Stimulated activated CD4-positive, alpha-beta T cell treated with anti-CD3 and anti-CD28 coated beads, Interleukin-4, amount 100 ng/mL, for 1 hour (primary cell): ENCODE results near the gene USP31.

Experiments
- DNase-seq: peaks from one replicate; pipeline ENCODE4 v3.0.0-alpha.2; 2020

Gene USP31

DNA sequence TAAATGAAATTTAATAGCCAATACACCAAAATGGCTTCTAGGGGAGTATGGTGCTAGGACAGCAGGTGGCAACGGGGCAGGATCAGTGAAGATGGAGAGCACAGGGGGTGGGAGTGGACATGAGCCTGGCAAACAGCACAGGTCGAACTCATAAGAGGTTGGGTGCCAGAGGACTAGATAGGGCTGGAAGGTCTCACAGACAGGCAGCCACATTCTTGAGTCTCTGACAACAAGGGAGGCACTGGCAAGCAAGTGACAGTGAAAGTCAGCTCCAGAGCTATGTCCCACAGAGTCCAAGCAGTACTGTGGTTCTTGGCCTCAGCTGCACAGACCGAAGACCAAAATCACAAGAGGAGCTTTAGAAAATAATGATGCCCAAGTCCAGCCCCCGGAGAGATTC, 61.2 kb downstream of the USP31 start:
- DNase-seq: no peak

DNA sequence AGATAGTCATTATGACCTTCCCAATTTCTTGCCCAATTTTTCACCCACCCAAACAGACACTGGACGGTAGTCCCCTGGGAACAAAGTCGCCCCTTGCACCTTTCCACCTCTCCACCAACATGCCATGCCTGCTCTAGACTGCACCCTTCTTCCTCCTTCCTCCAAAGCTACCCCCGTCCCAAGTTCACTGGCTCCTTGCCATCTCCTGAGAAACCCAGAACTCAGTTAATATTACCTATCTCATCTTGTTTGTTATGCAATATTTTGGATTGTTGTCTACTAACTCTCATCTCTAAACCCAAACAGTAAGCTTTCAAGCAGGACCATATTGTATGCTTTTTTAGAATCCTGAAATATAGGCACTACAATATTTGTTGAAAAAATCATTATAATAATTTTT, 63.3 kb downstream of the USP31 start:
- no peak for DNase-seq

DNA sequence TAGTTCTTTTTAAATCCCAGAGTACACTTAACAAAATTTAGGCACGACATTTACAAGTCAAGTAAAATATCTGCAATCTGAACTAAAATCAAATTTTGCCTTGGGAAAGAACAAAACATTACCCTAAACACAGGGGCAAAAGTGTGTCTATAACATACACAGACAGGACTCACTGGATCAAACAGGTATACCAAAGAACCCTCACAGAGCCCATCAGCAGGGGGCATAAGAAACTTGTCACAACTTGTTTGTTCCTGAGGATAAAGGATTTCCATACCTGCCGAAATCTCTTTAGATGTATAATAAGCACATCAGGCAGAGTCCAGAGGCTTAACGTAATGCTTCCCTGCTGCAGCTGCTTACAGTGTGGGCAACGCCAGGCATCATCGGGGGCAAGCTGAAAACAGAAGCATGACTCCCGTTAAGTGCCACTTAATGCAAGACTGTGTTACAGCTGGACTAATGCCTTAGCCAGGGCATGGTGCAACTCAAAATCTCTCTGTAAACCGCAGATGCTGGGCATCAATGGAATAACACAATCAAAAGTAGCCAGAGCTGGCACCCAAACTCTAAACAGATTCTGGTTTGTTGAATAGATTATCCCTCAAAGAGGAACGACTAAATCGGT, 67.0 kb downstream of the USP31 start:
- DNase-seq: no peak

DNA sequence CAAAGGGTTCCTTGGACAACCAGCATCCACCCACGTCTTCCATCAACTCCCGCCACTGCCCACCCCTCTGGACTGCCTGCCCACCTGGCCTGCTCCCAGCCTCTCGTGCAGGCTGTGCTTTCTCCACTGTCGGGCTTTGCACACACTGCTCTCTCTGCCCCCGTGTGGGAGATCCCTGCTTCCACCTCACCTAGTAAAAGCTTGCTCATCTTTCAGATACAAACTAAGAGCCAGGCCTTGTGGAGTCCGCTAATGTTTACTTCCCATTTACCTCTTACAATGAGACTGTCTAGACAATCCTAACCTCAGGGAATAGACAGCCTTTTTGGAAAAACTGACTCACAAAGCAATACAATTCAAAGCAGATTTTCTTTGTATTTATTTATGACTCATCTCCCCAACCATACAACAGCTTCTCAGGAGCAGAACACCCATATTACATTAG, 67.6 kb downstream of the USP31 start:
- no peak for DNase-seq

DNA sequence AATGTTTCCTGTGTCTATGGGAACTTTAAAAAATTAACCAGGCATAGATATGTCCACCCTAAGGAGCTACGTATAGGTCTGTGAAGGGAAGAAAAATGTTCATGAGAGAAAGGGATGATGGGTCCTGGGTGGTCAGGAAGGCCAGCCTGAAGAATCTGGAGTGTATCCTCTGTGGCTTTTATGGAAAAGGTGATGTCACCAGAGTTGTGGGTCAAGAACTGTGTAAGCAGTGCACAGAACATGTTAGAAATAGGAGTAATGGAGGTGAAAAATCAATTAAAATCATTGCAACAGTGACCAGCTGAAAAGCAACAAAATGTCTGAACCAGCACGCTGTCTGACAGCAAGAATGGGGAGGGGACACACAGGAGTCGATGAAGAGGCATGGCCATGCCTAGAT, 68.5 kb downstream of the USP31 start:
- no peak for DNase-seq

DNA sequence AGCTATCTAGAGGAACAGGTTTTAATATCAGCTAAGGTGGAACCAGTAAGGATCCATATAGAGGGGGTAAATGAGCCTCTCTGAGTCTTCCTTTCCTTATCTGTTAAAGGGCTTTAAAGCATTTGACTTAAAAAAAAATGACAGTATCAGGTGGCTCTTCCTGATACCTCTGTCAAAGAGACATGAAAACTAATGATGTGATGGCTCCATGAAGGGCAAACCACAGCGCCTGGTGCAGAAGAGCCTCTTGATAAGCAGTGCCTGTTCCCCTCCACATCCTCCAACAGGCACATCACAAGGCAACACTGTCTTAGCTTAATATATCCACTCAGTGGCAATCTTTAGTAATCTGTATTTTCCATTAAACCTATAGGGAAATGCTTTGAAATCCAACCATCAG, 68.9 kb downstream of the USP31 start:
- no peak for DNase-seq

DNA sequence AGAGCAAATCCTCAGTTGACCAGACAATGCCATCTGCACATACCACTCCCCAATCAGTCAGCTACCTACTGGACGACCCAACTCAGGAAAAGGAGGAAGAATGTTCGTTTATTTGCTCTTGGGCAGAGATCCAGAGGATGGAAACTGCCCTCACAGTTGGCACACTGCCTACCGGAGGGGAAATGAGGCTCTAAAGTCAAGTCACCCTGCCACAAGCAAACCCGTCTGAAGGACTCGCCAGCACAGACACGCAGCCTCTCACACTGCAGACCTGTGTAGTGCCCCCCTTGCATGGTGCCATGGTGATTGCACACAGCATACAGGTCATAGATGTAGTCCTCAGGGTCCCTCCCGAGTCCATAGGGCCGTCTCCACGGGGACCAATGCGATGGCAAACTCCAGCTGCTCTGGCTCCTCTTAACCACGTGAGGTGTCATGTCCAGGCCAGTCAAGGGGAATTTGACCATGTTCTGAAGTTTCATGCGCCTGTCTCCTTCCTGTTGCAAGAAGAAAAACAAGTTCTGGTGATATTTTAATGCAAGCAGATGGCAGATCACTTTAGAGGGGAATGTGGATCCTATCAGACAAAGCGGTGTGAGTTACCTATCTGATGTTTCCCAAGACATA, 69.5 kb downstream of the USP31 start:
- no peak for DNase-seq

DNA sequence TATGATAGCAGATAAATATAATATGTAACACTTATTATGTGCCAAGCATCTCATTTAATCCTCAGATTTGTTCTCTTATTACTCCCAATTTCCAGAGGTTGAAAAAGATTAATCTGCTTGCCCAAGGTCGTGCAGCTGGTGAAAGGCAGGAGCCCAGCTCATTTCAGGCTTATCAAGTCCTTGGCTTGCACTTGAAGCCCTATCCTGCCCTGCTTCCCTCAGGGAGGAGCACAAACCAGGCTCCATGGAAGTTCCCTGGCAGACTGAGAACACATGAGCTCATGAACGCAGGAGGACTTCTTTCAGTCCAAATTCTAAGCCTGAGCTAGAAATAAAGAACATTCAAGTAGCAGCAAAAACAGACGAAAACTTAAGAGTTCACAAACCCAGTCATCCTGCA, 74.8 kb downstream of the USP31 start:
- DNase-seq: no peak

DNA sequence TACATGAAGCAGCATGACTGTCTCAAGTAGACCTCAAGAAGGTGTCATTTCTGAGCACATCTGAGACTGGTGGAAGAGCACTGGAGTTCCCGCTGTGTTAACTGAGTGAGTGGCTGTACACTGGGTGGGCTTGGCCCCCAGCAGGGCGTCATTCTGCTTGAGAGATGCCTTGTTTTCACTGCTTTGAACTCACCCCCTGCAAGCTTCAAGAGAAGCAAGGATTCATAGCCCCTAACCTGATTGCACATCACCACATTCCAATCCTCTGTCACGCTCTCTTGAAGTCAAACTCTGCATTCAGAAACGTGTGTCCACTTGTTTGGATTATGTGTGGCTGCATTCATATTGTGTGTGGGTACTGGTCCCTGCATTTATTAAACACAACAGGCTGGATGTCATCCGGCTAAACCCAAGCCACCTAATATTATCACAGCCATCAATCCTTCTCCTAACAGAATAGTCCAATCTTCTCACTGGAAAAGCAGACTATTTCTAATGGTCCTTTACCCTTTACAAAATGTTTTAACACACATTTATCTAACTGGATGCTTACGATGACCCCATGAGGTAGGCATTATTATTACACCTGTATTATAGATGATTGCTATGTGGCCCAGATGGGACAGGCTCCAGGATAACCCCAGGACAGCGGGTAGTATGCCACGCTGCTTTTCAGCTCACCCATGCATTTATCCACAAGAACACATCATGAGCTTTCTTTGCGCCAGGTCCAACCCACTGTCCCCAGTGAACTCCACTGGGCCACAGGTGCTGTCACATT, 76.3 kb downstream of the USP31 start:
- DNase-seq: no peak

DNA sequence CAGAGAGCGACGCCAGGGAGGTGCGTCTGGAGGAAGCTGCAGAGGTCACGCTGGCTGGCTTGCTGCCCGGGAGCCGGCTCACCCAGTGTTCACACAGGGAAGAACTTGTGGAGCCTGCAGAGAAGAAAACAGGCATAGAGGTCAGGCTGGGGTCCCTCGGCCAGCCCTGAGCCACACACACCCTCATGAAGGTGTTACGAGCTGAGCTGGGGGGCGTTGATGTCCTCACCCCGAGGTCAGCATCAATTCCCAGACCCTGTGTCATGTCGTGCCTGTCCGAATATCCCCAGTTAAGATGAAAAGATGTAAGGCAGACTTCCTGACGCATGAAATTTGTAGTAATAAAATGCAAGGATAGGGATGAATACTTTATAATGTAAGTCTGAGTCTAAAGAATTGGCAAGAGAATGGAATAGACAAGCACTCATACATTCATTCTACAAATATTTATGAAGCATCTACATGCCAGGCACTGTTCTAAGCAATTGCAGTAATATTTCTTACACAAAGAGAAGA, 77.1 kb downstream of the USP31 start:
- DNase-seq: no peak

DNA sequence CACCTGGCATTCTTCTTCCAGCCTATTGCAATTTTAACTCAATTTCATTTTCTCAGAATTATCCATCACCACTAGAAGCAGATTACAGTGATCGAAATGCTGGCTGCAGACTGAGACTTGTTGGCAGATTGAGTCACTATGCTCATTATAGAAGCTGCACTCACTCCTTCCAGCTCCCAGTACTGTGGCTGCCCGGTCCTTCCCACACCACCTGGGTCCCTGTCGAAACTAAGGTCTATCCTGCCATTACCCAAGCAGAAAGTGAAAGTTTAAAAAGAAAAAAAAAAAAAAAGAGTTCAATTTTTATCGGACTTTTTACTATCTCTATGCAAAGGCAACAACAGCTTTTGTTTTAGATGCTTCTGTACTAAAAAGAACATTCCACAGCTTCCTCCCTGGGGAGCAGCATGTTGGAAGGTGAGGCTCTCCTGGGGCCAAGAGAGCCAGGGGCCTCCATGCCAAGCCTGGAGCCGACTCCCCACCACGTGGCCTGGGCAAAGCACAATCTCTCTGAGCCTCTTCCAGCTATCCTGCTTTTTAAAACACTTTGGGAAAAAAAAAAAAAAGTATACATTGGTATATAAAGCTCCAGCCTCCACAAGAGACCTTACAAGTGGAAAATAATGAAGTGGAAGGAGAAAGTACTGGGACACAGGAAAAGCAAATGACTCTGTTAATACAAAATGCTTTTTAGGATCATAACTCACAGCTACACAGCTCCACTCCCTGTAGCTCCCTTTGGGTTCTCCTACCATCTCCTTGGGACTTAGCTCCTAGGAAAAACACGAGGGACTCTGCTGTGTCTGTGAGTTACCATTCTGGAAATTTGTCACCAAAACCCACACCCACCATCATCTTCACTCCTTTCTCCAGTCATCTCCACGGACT, 77.8 kb downstream of the USP31 start:
- DNase-seq: no peak

DNA sequence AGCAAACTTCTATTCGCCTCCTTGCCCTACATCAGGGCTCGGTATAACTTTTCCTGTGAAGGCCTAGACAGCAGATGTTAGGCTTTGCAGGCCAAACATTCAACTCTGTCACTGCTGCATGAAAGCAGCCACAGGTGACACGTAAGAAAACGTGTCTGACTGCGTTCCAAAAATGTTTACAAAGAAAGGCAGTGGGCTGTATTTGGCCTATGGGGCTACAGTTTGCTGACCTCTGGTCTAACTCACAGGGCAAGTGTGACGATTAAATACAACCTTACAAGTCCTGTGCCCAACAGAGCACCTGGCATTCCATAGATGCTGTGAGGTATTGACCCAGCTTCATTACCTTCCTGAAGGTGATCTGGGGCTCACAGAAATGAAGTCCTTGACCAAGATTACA, 79.4 kb downstream of the USP31 start:
- no peak for DNase-seq

DNA sequence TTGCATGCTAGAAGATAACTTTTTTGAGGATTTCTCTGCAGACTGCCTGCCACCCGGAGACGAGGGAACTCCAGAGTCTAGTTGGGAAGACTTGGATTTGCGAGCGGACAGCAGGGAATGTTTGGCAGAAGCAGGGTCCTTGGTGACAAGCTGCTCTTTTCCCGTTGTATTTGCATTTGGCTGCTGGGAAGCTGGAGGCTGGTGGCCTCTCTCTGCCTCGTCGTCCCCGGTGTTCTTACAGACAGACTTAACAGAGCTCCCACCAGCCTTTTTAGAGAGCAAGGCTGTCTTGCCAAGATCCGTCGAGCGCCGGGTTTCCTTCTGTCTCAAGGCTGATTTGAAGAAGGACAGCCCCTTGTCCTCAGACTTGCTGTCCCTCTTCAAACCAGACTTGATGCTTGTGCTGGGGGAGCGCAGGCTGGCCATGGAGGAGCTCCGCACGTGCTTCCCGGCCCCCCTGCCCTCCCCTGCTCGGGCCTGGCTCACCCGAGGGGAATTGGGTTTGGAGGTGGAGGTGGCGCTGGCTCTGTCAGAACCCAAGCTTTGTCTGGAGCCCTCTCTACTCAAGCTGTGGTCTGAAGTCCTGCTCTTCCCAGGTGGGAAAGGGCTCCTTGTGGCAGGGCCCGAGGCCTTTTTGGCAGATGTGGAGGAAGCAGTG, 81.0 kb downstream of the USP31 start:
- DNase-seq: no peak

DNA sequence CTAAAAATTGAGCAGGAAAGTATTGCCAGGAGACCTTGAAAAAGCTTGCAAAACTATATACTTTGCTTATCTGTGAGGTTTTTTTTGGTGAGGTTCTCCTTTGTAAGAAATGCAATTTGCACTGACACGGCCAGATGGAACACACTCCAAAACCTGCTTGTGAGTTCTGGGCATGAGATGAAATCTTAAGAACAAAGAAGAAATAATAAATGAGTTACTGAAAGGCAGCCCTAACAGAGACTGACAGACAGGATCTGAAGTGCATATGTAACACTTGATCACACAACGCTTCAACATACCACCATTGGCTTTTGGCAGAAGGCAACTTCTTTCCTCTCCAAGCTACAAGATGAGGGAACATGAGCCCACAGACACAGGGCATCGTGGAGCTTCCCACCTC, 82.6 kb downstream of the USP31 start:
- no peak for DNase-seq

DNA sequence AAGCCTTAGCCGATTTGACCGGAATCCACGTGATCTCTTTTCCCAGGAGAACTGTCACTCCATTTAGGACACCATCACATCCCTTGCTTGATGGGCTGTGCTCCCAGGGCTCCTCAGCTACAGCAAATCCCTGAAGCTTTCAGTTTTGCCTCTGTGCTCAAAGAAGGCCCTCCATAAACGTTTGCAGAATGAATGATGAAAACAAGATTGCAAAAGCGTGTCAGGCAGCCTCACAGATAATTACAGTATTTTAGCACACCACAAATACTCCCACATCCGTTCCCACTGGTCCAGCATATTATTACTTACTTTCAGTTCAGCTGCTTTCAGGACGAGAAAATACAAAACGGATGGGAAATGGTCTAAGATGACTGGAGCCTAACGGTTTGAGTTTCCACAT, 84.6 kb downstream of the USP31 start:
- DNase-seq: no peak

DNA sequence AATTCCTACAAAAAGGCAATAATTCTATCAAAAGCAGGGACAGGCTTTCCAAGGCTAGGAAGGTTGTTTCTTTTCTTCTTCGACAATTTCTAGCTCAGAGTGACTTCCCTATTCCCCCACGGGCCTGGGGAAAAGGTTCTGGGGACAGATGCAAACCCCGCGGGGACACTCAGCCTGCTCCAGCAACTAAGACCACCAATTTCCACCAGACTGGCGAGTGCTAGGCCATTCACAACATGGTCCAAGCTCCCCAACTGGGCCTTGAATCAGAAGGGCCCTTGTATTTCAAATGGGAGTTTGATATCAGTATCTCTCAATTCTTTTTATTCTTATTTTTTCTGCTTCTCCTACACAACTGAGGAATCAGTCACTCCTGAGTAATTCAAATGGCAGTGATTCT, 86.7 kb downstream of the USP31 start:
- DNase-seq: no peak

DNA sequence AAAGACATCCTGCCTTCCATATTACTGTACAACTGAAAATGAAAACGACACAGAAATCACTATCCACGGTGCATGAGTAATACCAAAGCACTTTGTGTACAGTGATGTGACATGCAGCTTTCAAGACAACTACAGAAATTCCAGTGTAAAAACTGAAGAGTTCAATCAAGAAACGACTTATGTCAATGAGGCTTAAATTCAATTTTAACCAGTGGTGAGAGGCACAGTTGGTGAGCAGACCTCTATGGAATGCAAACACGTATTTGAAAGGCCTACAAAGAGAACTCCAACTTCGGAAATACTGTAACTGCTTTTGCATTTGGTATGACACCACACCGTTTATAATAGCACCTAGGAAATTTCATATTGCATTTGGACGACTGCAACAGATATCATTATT, 87.6 kb downstream of the USP31 start:
- DNase-seq: no peak

DNA sequence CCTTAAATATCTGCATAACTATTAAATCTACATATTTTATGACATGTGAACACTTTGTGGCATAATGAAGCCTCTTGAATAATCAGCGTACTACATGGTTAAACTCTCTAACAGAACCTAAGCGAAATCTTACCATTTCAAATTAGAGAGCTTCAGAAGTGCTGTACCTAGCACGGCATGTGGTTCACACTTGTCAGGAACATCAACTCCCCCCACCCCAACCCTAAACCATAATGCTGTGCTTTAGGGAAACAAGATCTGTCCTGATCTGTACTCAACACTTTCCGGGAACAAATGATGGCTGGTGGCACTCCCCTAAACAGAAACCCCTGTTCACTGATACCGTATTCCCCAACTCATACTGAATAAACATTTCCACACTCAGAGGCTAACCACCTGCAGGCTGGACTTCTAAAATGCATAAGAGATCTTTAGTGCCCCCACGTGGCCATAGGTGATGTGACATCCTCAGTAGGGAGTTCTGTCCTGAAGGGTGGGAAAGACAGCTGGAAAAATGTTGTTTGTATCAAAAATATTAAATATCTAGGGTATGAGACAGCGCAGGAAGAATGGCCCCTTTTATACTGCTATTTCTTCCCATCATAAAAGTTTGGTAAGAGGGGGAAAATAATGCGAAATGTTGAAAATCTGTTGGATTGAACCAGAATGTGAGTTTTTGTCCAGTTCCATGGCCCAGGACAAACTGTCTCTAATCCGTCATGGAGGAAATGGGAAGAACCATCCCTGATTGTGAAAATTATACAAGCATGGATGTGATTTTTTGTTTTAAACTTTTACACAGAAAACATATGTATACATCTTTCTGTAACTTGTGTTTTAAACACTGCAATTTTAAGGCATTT, 88.6 kb downstream of the USP31 start:
- peak; percentile 50 for DNase-seq

DNA sequence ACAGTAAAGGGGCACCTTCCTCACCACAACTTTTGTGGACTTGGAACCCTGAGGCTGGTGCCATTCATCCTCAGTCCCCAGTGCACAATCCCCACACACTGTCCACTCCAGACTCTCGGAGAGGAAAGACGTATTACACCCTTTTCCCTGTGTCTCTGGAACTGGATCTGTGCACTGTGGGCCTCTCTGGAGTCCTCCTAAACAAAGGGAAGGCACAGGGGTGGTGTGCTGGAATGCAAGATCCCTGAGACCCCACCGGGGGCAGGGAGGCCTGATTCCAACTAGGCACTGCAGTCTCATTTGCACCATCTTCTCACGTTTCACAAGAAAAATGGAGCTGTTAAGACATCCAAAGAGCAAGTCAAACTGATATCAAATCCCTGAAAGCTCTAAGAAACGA, 89.8 kb downstream of the USP31 start:
- DNase-seq: no peak

DNA sequence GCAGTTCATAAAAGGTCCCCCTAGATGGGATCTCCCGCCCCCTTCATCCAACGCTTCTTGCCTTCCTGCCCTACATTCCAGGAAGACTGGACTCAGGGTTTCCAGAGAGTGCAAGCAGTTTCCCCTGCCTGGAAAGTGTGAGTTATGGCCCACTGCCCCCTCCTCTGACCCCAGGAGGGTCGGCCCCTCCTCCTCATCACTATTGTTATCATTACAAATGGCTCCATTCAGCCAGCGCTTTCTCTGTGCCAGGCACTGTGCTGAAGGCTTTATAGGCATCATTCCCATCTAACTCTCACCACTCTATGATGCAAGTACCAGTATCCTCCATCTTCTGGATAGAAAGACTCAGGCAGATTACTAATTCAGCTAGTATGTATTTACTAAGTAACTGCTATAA, 90.7 kb downstream of the USP31 start:
- no peak for DNase-seq

DNA sequence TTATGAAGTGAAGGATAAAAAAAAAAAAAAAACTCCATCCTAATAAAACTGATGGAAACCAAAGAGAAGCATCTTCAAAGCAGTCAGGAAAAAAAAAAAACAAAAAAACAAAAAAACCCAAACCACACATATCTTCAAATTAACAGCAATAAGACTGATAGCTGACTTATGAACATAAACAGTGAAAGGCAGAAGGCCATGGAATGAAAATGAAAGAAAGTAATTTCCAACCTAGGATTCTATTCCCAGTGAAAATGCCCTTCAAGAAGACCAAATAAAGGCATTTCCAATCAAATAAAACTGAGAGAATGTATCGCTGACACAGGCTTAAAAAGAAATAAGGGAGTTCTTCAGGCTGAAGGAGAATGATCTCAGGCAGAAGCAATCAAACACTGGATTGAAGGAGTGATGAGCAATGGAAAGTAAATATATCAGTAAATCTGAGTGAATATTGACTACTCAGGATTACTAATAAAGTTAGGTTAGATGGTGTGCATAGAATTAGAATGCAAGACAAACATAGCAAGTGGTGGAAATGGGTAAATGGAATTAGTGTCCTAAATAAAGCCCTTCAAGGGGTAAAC, 92.1 kb downstream of the USP31 start:
- DNase-seq: no peak
